Sigmoid colon (tissue), 4 donors: ENCODE data around the gene MSH3.
"Not testable (repeated sequence)": the region's sequence is repeated elsewhere in the genome, so short reads cannot be mapped to it uniquely, and the experiment has no call there.

Experiments used
- POLR2AphosphoS5 ChIP-seq, 4 donors: sonication (generic); formaldehyde crosslinking; IDR thresholded peaks; one replicate each; pipeline ENCODE4 v1.6.1; 2017; ENCODE audit warnings: antibody characterized with exemption in 4 of 4
- TF ChIP-seq, protein P1 (sequence below), 4 experiments: fragments of 450-650 bp in 3 of 4; fragments of 200-600 bp in 1 of 4; IDR thresholded peaks; one replicate each; pipeline ENCODE4 v1.5.1; 2016 to 2019; ENCODE audit warnings: antibody characterized with exemption in 4 of 4, mild to moderate bottlenecking in 3 of 4, moderate library complexity in 2 of 4

DNA sequence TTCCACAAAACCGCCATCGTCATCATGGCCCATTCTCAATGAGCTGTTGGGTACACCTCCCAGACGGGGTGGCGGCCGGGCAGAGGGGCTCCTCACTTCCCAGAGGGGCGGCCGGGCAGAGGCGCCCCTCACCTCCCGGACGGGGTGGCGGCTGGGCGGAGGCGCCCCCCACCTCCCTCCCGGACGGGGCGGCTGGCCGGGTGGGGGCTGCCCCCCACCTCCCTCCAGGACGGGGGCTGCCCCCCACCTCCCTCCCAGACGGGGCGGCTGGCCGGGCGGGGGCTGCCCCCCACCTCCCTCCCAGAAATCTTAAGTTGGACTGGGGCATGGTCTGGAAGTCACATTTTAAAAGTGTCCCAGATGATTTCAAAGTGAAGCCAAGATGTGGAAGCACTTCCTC lies 169.7 kb downstream of the MSH3 start:
- not testable (repeated sequence) for TF ChIP-seq POLR2AphosphoS5 (IDR thresholded peaks at IDR 0.05)
- TF ChIP-seq, protein P1, sequence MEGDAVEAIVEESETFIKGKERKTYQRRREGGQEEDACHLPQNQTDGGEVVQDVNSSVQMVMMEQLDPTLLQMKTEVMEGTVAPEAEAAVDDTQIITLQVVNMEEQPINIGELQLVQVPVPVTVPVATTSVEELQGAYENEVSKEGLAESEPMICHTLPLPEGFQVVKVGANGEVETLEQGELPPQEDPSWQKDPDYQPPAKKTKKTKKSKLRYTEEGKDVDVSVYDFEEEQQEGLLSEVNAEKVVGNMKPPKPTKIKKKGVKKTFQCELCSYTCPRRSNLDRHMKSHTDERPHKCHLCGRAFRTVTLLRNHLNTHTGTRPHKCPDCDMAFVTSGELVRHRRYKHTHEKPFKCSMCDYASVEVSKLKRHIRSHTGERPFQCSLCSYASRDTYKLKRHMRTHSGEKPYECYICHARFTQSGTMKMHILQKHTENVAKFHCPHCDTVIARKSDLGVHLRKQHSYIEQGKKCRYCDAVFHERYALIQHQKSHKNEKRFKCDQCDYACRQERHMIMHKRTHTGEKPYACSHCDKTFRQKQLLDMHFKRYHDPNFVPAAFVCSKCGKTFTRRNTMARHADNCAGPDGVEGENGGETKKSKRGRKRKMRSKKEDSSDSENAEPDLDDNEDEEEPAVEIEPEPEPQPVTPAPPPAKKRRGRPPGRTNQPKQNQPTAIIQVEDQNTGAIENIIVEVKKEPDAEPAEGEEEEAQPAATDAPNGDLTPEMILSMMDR (IDR thresholded peaks at IDR 0.05) = not testable (repeated sequence)
